Measurements from ENCODE around the gene RPS10.

RPS10 gene

DNA sequence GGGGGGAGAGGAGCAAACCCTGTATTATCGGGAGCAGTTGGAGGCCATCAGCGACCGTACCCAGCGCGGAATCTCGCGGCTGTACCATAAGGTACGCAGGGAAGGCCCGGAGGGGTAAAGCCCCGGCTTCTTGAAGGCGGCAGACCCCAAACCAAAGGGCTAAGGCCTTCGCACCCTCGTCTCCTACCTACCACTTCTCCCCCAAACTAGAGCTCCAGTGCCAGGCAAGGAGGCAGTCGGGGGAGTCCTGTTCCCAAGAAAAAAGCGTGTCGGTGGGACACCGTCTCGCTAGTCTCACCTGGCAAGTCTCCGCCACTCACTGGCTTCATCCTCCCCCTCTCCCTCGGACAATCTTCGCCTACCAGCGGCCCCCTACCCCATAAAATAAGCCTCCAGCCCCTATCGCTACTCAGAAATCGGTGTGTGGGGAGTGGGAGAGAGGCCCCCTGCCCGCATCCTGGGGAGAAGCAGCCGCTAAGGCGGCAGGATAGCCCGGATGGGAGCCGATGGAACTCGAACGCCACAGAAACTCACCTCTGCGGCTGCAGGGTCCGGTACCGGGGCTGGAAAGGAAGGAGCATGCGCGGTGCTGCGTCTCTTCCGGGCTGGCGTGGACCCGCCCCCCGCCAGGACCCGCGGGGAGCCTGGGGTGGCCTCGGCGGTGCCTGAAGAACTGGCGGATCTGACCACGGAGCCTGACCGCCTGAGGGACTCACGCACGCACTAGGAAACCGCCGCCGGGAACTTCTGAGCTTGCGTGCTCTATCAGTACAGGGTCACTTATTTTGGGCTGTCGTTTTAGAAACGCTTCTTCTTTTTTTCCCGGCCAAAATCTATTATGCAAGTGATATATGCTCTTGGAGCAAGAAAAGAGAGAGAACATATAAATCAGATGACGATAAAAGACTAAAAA is at the start of gene RPS10:
TSS of gene RPS10 (minus strand) at position 572 of the 913 bp plus-strand sequence. CDS start 848 bp downstream, outside the sequence.
- FAIRE-seq (peak; percentile 91), DNase-seq (ENCODE audit: insufficient read length, low spot score) (peak; percentile 94)

DNA sequence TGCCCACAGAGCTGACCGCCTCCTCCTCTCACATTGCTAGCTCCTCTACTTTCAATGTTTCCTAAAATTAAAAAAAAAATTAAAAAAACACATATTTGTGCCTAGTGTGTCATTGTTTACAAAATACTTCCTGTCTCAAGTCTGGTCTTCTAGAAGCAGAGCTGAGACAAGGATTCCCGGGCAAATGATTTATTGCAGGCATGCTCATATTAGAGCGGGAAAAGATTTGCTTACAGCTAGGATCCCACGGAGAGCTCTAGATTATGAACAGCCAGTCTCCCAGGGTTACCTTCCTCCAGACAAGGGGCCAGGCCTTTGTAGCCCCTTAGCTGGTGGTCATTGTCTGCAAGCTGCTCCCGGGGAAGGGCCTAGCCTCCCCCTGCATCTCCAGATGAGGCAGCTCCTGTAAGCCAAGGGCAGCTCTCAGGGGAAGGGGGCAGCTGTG is 49.4 kb upstream of the RPS10 start:
- FAIRE-seq (no peak), DNase-seq (ENCODE audit: insufficient read length, low spot score) (no peak)

DNA sequence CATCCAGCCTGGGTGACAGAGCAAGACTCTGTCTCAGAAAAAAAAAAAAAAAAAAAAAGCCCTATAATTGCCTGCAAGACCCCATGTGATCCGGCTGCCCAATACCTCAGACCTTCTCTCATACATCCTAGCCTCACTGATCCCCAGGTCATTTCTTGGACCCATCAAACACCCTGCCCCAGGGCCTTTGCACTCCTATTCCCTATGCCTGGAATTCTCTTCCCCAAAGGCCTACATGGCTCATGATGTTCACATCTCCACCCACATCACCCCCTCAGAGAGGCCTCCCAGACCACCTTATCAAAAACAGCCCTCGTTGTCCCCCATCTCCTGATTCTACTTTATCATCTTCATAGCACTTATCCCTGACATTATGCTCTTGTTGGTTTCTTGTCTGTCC is 48.9 kb upstream of the RPS10 start:
- FAIRE-seq: no peak
- DNase-seq (ENCODE audit: insufficient read length, low spot score): no peak

DNA sequence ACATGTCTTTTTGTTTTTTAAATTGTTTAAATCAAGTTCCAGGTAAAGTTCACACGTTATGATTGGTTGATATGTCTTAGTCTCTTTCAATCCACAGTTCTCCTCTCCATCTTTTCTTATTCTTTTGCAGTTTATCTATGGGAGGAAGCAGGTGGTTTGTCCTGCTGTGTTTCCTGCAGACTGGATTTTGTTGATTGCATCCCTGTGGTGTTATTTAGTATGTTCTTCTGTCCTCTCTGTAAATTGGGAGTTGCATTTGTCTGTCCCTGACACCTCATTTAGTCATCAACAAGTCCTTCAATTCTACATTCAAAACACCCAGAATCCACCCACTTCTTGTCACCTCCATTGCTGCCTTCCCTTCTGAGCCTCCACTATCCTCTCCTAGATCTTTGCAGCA is 48.1 kb upstream of the RPS10 start:
- DNase-seq (ENCODE audit: insufficient read length, low spot score) (no peak), FAIRE-seq (peak; percentile 37)

DNA sequence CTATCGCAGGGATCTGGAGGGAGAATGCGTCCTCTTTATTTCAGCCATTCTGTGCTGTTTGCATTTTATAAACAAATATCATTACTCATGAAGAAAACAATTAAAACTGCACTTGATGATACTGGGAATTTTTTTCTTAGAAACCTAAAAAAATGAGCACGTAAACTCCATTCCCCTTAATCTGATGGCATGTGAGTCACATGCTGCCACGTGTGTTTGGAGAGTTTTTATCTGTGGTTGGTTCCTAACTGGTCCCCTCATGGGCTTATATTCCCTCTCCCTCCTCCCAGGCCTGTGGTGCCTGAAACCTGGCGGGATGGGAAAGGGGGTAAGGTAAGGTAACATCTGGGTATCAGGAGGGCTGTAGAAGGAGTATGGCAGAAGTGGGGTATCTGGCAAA is 46.6 kb upstream of the RPS10 start:
- no peak for FAIRE-seq
- DNase-seq (ENCODE audit: insufficient read length, low spot score): no peak

DNA sequence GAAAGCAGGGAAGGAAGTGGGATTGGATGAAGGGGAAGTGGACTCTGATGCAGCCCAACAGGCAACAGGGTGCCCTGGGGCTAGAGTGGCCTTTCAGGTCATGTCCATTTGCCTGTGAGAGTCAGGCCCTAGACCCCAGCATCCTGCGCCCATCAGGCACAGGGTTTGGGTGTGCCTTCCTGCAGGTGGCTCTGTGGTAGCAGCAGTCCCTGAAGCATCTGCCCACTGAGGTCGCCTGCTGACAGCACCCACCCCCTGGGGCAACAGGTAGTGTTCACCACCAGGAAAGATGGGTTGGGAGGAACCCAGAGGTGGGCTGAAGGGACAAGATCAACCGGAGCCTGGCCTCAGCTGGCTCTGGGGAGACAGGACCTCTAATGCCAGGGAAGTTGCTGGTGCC is 43.6 kb upstream of the RPS10 start:
- DNase-seq (ENCODE audit: insufficient read length, low spot score): no peak
- FAIRE-seq: no peak

DNA sequence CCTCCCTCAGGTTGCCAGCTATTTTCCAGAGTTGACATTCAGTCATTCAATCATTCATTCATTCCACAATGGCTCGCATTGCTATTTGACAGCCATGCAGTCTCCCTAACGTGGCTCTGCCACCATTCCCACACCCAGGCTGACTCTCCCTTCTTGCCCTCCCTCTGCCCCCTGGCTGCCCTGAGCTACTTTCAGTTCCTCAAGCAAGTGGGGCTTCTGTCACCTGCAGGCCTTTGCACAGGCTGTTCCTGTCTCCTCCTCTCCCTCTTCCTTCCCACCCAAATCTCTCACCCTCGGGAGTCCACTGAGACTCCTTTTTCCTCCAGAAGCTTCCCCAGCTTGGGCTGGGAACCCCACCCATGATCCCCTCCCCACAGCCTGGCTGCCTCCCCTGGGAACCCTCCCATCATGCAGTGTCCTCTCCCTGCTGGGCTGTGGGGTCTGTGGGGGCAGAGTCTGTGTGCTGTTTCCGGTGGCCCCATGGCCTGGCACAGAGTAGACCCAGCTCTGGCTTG is 42.6 kb upstream of the RPS10 start:
- peak; percentile 66 for DNase-seq (ENCODE audit: insufficient read length, low spot score)
- peak; percentile 79 for FAIRE-seq

DNA sequence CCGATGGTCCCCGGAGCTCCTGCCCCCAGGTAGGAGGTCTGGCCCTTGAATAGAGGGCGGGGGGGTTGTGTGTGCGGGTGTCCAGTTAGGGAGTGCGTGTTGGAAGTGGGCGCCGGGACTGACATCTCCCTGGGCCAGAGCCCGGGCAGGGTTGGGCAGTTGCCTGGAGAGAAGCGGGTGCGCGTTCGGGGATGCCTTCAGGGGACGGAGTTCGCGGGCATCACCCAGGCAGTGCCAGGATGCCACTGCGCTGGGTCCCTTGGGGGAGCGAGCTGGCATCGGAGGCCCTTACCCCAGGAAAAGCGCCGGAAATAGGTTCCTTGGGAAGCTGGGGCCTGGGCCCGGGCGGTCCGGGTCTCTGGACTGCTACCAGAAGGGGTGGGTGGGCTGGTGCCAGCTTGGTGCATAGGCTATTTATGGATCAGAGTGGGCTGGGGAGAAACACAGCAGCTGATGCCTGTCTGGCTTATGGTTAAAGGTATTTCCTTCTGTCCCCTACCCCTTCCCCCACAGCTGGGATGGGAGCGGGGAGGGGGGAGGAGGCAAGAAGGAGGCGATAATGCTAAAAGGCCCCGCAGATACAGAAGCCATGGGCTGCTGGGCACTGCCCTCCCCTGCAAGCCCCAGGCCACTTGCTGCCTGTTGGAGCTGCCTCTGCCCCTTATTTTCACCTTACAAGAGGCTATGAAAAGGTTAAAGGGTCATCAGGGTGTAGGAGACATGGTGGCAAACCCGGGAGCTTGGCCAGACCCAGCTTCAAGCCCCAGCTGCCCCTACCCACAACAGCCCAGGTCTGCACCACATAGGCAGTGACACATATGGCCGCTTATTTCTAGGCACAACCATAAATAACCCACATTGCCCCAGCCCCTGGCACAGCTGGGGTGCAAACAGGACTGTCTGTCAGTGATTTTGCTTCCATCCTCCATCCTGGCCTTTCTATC is 40.6 kb upstream of the RPS10 start:
- FAIRE-seq (no peak), DNase-seq (ENCODE audit: insufficient read length, low spot score) (no peak)

DNA sequence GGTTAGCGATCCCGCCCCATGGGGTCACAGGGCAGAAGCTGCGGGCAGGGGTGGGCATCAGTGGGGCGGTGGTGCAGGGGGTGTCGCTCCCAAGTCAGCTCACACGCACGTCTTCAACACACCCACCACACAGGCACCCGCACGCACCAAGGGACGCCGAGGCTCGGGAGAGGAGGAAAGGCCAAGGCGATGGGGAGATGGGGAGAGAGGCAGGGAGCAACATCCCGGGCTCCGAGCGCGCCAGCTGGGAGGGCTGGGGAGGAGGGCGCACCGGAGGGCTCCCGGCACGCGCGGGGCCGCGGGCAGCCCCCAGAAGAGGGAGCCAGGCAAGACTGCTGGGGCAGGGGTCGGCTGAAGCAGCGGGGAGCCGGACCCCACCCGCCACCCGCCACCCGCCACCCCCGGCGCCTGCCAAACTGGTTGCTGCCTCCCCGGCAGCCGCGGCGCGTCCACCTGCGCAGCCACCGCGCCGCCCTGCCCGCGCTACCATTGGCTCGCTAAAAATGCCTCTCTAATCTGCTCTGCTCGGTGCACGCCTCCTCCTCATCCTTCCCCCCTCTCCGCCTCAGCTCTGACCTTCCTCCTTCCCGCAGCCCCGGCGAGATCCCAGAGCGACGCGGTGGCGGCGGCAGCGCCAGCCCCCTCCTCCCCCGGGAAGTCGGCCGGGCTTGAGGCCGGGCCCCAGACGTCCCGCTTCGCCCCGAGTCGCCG is 39.8 kb upstream of the RPS10 start, which contains the start of gene PACSIN1:
TSS of gene PACSIN1 (plus strand) at position 546 of the 711 bp plus-strand sequence. CDS start 60,230 bp downstream, outside the sequence.
- no peak for DNase-seq (ENCODE audit: insufficient read length, low spot score)
- FAIRE-seq: no peak

DNA sequence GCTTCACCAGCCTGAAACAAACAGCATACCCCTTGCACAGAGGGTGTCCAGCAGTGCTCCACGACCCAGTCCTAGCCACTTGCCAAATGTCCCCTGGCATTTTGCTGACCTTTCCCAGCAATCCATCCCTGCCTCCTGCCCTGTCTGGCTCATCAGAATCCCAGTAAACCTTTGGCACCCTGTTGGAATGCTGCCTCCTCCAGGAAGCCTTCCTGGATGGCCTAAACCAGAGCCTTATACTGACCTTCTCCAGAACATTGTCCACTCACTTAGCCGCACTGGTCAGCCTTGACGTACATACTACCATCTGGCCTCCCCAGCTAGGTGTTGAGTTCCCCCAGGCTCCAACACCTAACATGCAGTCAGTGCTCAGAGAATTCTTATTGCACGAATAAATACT is 38.0 kb upstream of the RPS10 start:
- FAIRE-seq: no peak

DNA sequence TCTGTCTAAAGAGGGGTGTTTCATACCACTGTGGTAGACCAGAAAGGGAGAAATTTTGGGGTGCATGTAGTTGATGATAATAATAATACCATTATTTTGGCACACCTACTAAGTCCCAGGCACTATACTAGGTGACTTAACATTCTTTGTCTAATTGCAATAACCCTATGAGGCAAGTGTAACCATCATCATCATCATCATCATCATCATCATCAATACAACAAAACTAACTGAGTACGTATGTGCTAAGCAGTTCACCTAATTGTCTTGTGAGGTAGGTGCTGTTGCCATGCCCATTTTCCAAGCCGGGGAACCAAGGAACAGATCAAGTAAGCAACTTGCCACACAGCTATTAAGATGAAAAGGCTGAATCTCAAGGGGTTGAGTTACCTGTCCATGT is 37.4 kb upstream of the RPS10 start:
- FAIRE-seq: no peak
- no peak for DNase-seq (ENCODE audit: insufficient read length, low spot score)

More for the DNA sequence above, 38.0 kb upstream of the RPS10 start:
- no peak for DNase-seq (ENCODE audit: insufficient read length, low spot score)

DNA sequence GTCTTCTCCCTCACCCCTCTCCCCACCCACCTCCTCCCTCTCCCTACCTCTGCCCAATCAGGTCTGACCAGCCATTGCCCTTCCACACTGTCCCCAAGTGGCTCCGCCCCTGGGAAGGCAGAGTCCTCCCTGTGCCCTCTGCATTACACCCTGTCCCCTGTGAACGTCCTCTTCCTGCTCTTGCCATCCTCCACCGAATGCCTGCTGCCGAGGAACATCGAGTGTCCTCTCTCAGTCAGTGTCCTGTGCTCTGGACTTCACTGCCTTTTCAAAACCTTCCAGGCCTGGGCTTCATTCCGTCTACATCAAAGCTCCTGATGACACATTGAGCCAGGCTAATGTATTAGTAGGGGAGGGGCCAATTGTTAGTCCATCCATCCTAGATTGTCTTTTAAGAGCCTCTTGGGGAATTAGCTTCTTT is 36.7 kb upstream of the RPS10 start:
- no peak for FAIRE-seq
- no peak for DNase-seq (ENCODE audit: insufficient read length, low spot score)

DNA sequence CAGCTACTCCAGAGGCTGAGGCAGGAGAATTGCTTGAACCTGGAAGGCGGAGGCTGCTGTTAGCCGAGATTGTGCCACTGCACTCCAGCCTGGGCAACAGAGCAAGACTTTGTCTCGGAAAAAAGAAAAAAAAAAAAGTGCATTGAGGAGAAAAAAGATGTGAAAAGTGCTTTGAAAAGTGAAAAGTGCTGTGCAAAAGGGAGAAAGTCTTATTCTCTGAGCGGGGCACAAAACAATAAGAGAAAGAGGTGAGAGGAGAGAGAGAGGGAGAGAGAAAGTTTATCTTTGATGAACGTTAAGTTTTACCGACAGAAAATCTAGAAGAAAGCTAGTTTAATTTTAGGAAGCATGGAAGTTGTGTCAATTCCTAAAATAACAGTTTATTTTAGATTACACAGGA is 36.1 kb upstream of the RPS10 start:
- no peak for DNase-seq (ENCODE audit: insufficient read length, low spot score)
- no peak for FAIRE-seq

DNA sequence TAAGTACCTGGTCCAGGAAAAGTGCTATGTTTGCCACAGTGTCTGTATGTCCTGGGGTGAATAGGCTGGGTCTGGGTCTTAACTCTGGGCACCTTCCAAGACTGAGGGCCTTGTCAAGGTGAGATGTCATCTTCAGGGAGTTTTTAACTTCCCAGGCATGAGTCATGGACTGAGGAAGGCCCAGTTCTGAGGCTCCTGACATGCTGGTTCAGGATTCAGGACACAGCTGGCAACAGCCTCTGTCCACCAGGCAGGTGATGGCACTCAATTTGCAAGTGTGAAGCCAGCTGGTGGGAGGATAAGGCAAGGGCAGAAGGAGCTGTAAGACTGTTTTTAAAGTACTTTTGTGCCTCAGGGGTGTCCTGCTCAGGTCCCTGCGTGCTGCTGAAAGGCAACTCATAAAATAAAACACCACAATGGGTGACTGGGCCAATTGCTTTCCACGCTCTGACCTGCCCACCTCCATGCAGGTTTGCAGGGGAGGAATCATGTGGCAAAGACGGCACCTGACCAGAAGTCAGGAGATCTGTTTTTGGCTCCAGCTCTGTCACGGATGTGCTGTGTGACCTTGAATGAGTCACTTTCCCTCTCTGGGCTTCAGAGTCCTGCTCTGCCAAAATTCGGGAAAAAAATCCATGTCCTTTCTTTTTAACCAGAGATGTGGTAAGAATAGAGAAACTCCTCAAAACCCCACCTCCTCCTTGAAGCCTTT is 35.1 kb upstream of the RPS10 start:
- FAIRE-seq: no peak
- no peak for DNase-seq (ENCODE audit: insufficient read length, low spot score)

DNA sequence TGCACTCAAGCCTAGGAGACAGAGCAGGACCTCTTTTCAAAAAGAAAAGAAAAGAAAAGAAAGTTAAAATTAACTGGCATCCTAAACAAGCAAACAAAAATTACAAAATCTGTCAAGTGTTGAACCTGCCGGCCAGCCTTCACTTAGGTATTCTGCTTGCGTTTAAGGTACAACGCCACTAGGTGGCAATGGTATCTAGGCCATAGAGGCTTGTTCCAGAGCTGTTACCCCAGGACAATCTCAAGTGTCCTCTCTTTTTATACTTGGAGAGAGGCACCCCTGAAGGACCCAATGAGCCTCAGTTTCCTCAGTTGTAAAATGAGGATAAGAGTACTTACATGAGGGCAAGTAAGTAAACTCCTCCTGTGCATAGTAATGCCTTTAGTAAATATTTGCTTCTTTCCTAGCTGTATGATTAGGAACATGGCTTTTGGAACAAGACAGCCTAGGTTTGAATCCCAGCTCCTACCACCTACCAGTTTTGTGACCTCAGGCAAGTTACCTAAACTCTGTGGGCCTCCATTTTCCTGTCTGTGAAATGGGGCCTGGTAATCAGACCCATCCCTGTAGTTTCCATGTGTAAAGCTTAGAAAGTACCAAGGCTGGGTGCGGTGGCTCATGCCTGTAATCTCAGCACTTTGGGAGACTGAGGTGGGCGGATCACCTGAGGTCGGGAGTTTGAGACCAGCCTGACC is 34.2 kb upstream of the RPS10 start:
- DNase-seq (ENCODE audit: insufficient read length, low spot score) (no peak), FAIRE-seq (peak; percentile 47)

DNA sequence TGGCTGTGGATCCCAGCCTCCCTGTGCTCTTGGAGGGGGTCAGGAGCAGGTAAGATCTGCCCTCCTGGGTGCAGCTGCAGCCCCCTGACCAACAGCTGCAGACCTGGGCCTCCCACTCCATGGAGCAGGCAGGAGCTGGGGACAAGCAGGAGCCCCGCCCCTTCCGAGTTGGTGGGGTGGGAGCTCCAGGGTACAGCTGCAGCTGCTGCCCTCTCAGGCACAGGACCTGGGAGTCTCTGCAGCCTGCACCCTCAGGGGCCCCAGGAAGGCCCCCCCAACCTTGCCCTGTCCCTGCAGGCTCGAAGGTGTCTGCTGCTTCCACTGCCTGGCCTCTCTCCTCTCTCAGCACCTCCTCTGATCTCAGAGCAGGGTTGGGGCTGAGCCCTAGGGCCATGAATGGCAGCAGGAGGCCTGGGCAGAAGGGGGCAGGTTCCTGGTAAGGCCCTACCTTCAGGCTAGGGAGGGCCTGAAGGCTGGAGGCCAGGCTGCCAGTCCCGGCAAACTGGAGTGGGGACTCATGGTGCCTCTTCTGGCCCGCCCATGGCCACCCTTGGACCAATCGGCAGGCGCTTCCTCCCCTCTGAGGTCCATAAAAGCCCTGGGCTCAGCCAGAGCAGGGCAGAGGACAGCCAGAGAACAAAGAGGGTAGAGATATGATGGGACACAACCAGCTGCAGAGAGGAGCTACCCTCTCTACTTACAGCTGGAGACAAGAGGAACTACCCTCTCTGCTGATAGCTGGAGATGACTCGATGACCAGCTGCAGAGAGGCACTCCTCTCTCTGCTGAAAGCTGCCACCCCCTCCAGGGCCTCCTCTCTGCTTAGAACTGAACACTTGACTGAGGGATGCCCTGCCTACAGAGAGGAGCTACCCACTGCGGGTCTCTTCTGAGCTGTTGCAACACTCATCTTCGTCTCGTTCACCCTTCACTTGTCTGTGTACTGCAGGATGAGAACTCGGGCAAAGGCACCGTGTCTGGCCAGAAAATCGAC is 32.2 kb upstream of the RPS10 start:
- DNase-seq (ENCODE audit: insufficient read length, low spot score) (no peak), FAIRE-seq (no peak)

DNA sequence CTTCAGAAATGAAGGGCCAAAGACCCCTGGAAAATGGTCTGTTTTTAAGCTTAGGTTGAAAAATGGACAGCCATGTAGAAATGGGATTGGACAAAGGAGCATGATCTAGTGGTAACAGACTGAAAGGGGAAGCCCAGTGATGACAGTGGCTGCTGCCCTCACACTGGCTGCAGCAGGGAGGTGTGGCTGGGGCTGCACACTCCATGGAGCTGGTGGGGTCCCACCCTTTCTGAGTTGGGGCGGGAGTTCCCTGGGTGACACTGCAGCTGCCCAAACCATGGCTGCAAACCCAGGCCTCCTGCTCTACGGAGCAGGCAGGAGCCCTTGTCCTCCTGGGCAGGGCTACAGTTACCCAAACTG is 31.5 kb upstream of the RPS10 start:
- no peak for DNase-seq (ENCODE audit: insufficient read length, low spot score)
- no peak for FAIRE-seq

DNA sequence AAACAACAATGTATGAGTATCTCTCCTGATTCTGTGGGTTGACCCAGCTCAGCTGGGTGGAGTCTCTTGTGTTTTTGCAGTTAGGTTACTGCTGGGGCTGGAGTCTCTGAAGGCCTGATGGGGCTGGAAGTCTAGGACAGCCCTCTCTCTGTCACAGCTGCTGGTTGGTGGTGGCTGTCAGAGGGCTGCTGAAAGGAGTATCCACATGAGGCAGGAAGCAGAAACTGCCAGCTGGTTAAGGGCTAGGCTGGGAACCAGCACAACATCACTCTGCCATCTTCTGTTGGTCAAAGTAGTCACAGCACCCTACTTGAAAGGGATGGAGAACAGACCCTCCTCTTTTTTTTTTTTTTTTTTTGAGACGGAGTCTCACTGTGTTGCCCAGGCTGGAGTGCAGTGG is 30.0 kb upstream of the RPS10 start:
- DNase-seq (ENCODE audit: insufficient read length, low spot score) (no peak), FAIRE-seq (no peak)

All from GM19239 (cell line).